MM.1S (cell line): ENCODE data around the gene SPECC1.

Experiments
- DNase-seq: peaks from one replicate; pipeline ENCODE4 v3.0.0-alpha.2; 2015
- H2AFZ ChIP-seq: fragments of 300-600 bp; sonication (generic); 2 replicates; pipeline ENCODE4 v1.6.0; 2016; ENCODE audit warnings: antibody characterized with exemption, low read length
- H3F3A ChIP-seq: fragments of 300-600 bp; sonication (generic); 2 replicates; pipeline ENCODE4 v1.6.1; 2016; ENCODE audit warnings: mild to moderate bottlenecking, antibody characterized with exemption, low read length, moderate library complexity, mixed read lengths; ENCODE audit not compliant: insufficient read depth
- H3K27ac ChIP-seq: fragments of 300-600 bp; sonication (generic); 2 replicates; pipeline ENCODE4 v1.5.1; 2016; ENCODE audit warnings: mild to moderate bottlenecking, low read length
- H3K27me3 ChIP-seq: fragments of 300-600 bp; sonication (generic); replicated peaks from 2 replicates; pipeline ENCODE4 v1.6.0; 2016; ENCODE audit warnings: low read length; ENCODE audit not compliant: insufficient read depth
- H3K36me3 ChIP-seq: fragments of 300-600 bp; sonication (generic); replicated peaks from 2 replicates; pipeline ENCODE4 v1.6.1; 2016; ENCODE audit warnings: mild to moderate bottlenecking, low read length, mixed read lengths; ENCODE audit not compliant: insufficient read depth
- H3K4me1 ChIP-seq: fragments of 300-600 bp; sonication (generic); 2 replicates; pipeline ENCODE4 v1.6.1; 2016; ENCODE audit warnings: low read length, mixed read lengths
- H3K4me2 ChIP-seq: fragments of 300-600 bp; sonication (generic); 2 replicates; pipeline ENCODE4 v1.6.0; 2016; ENCODE audit warnings: low read depth, low read length
- H3K4me3 ChIP-seq: fragments of 300-600 bp; sonication (generic); 2 replicates; pipeline ENCODE4 v1.5.1; 2016; ENCODE audit warnings: low read length, mixed read lengths
- H3K79me2 ChIP-seq: fragments of 300-600 bp; sonication (generic); 2 replicates; pipeline ENCODE4 v1.6.1; 2016; ENCODE audit warnings: mixed run types, low read length, mixed read lengths
- H3K9ac ChIP-seq: fragments of 300-600 bp; sonication (generic); 2 replicates; pipeline ENCODE4 v1.6.1; 2016; ENCODE audit warnings: low read length, mixed read lengths
- H3K9me2 ChIP-seq: fragments of 300-600 bp; sonication (generic); replicated peaks from 2 replicates; pipeline ENCODE4 v1.6.1; 2016; ENCODE audit warnings: mild to moderate bottlenecking, low read length, mixed read lengths; ENCODE audit not compliant: insufficient read depth
- H3K9me3 ChIP-seq: fragments of 300-600 bp; sonication (generic); replicated peaks from 2 replicates; pipeline ENCODE4 v1.6.1; 2016; ENCODE audit warnings: mild to moderate bottlenecking, low read length, mixed read lengths; ENCODE audit not compliant: insufficient read depth
- H4K20me1 ChIP-seq: fragments of 300-600 bp; sonication (generic); 2 replicates; pipeline ENCODE4 v1.6.1; 2016; ENCODE audit warnings: mild to moderate bottlenecking, low read length, moderate library complexity, mixed read lengths; ENCODE audit not compliant: insufficient read depth
- CTCF ChIP-seq: fragments of 300-600 bp; sonication (generic); IDR thresholded peaks from 2 replicates; pipeline ENCODE4 v1.5.1; 2016; ENCODE audit warnings: antibody characterized with exemption, low read length, mixed read lengths
- EZH2 ChIP-seq: fragments of 300-600 bp; sonication (generic); optimal IDR thresholded peaks from 2 replicates; pipeline ENCODE3; 2017; ENCODE audit warnings: low read depth, mild to moderate bottlenecking, antibody characterized with exemption, low read length, mixed read lengths
- EZH2phosphoT487 ChIP-seq: fragments of 300-600 bp; sonication (generic); IDR thresholded peaks from 2 replicates; pipeline ENCODE4 v1.6.1; 2018; ENCODE audit warnings: antibody characterized with exemption, low read length

The SPECC1 gene

GRCh38 chr17:20230924-20231323, 221.8 kb downstream of the SPECC1 start:
- H3K9me3 ChIP-seq, result no peaks in the 10 kb centered on the region
- H3K9me2 ChIP-seq, result no peaks in the 10 kb centered on the region
- H4K20me1 ChIP-seq, result no peaks in the 10 kb centered on the region
- peaks cover 6% of the 10 kb centered on the region for H3K4me1 ChIP-seq
- no peaks in the 10 kb centered on the region for H3K79me2 ChIP-seq
- H3F3A ChIP-seq, result no peaks in the 10 kb centered on the region
- TF ChIP-seq EZH2phosphoT487 (no peak), CTCF (no peak), EZH2 (no peak)
- H3K4me2 ChIP-seq, result no peak overlapping the region
- H3K27ac ChIP-seq, result no peak overlapping the region
- H2AFZ ChIP-seq, result no peak overlapping the region
- H3K4me3 ChIP-seq, result no peak overlapping the region
- DNase-seq, result no peak
- no peak overlapping the region for H3K9ac ChIP-seq
- no peaks in the 10 kb centered on the region for H3K27me3 ChIP-seq
- peaks cover 7% of the 10 kb centered on the region; the same call in 1 of the 2 replicates for H3K36me3 ChIP-seq

GRCh38 chr17:20232611-20233010, 223.5 kb downstream of the SPECC1 start:
- Histone ChIP-seq H3K27ac (no peak overlapping the region), H3K79me2 (no peaks in the 10 kb centered on the region), H3F3A (no peaks in the 10 kb centered on the region), H3K36me3 (peaks cover 7% of the 10 kb centered on the region; the same call in 1 of the 2 replicates), H3K4me2 (no peak overlapping the region), H4K20me1 (no peaks in the 10 kb centered on the region), H3K27me3 (no peaks in the 10 kb centered on the region), H3K4me3 (no peak overlapping the region), H3K9ac (no peak overlapping the region), H3K9me2 (no peaks in the 10 kb centered on the region), H3K9me3 (no peaks in the 10 kb centered on the region), H2AFZ (no peak overlapping the region), H3K4me1 (no peaks in the 10 kb centered on the region)
- TF ChIP-seq EZH2, result no peak
- TF ChIP-seq CTCF, result no peak
- TF ChIP-seq EZH2phosphoT487, result no peak
- no peak for DNase-seq

- Histone ChIP-seq H3K9ac (no peak overlapping the region), H3K36me3 (peaks cover 7% of the 10 kb centered on the region; the same call in 1 of the 2 replicates), H3F3A (no peaks in the 10 kb centered on the region), H3K27ac (no peak overlapping the region), H3K9me2 (no peaks in the 10 kb centered on the region), H3K79me2 (no peaks in the 10 kb centered on the region), H3K9me3 (no peaks in the 10 kb centered on the region), H3K4me3 (no peak overlapping the region), H4K20me1 (no peaks in the 10 kb centered on the region), H3K4me1 (no peaks in the 10 kb centered on the region), H3K27me3 (no peaks in the 10 kb centered on the region), H3K4me2 (no peak overlapping the region), H2AFZ (no peak overlapping the region)
- DNase-seq, result no peak
- no peak for TF ChIP-seq EZH2phosphoT487
- no peak for TF ChIP-seq EZH2
- TF ChIP-seq CTCF, result no peak
Observed at GRCh38 chr17:20234276-20234675, 225.1 kb downstream of the SPECC1 start.
